ENCODE results near the gene GALNTL6.

Gene GALNTL6

GRCh38 chr4:172778583-172778982 lies 965.4 kb downstream of the GALNTL6 start:
- H3K27me3 ChIP-seq (replicated peaks in 2 of 5; ENCODE audit: control insufficient read depth in 4 of 5, insufficient read depth in 5 of 5, low read length in 4 of 5), result peaks cover 0 to 2% (median 0%) of the 10 kb centered on the region in 5 experiments
- H3K27ac ChIP-seq (ENCODE audit: insufficient read depth in 1 of 2, low read depth in 1 of 2, low read length in 2 of 2, poor library complexity in 1 of 2, severe bottlenecking in 2 of 2), result no peak overlapping the region
- ChIA-PET POLR2A (no interaction called here), CTCF (no interaction called here)
- H3K4me3 ChIP-seq (ENCODE audit: control insufficient read depth in 1 of 7, extremely low read depth in 1 of 7, insufficient read depth in 4 of 7, low read depth in 2 of 7, low read length in 6 of 7), result no peak overlapping the region
- no peaks in the 10 kb centered on the region for H3K36me3 ChIP-seq (ENCODE audit: control insufficient read depth in 4 of 4, insufficient read depth in 4 of 4, low read length in 3 of 4)
- H3K9me3 ChIP-seq (ENCODE audit: control extremely low read depth in 1 of 5, control insufficient read depth in 4 of 5, insufficient read depth in 2 of 5, low read depth in 1 of 5, low read length in 4 of 5), result no peaks in the 10 kb centered on the region
- WGBS (ENCODE audit: insufficient coverage), result 95% methylated on average over 6 of the region's 6 CpGs
- no peak for DNase-seq
- no peaks in the 10 kb centered on the region for H3K4me1 ChIP-seq (ENCODE audit: control extremely low read depth in 1 of 4, control insufficient read depth in 4 of 4, insufficient read depth in 4 of 4, low read length in 3 of 4)

GRCh38 chr4:172780566-172781081 lies 967.4 kb downstream of the GALNTL6 start:
- Histone ChIP-seq H3K36me3 (ENCODE audit: control insufficient read depth in 4 of 4, insufficient read depth in 4 of 4, low read length in 3 of 4) (no peaks in the 10 kb centered on the region), H3K4me3 (ENCODE audit: control insufficient read depth in 1 of 7, extremely low read depth in 1 of 7, insufficient read depth in 4 of 7, low read depth in 2 of 7, low read length in 6 of 7) (no peak overlapping the region), H3K27me3 (replicated peaks in 2 of 5; ENCODE audit: control insufficient read depth in 4 of 5, insufficient read depth in 5 of 5, low read length in 4 of 5) (peaks cover 0 to 2% (median 0%) of the 10 kb centered on the region in 5 experiments), H3K9me3 (ENCODE audit: control extremely low read depth in 1 of 5, control insufficient read depth in 4 of 5, insufficient read depth in 2 of 5, low read depth in 1 of 5, low read length in 4 of 5) (no peaks in the 10 kb centered on the region), H3K27ac (ENCODE audit: insufficient read depth in 1 of 2, low read depth in 1 of 2, low read length in 2 of 2, poor library complexity in 1 of 2, severe bottlenecking in 2 of 2) (no peak overlapping the region), H3K4me1 (ENCODE audit: control extremely low read depth in 1 of 4, control insufficient read depth in 4 of 4, insufficient read depth in 4 of 4, low read length in 3 of 4) (peaks cover 0 to 2% (median under 1%) of the 10 kb centered on the region in 4 experiments)
- 100% methylated on average over 1 of the region's 3 CpGs for WGBS (ENCODE audit: insufficient coverage)
- CTCF ChIA-PET, result interaction anchor here (1.2 kb wide), 1 partner anchor 16 kb away, joined by 3 read pairs; no protein-coding TSS in a partner anchor
- DNase-seq, result no peak
- POLR2A ChIA-PET, result no interaction called here

GRCh38 chr4:172785613-172786012 lies 972.4 kb downstream of the GALNTL6 start:
- H3K4me1 ChIP-seq (ENCODE audit: control extremely low read depth in 1 of 4, control insufficient read depth in 4 of 4, insufficient read depth in 4 of 4, low read length in 3 of 4), result peaks cover 8 to 22% (median 18%) of the 10 kb centered on the region in 4 experiments
- POLR2A ChIA-PET, result interaction anchor here (0.7 kb wide), 1 partner anchor 22 kb away, joined by 4 read pairs; no protein-coding TSS in a partner anchor
- WGBS (ENCODE audit: insufficient coverage), result no CpG with 5 or more reads among the region's 1 CpG

GRCh38 chr4:172786039-172786792 lies 973.0 kb downstream of the GALNTL6 start:
- DNase-seq, result peak; percentile 49 to 85 (median 83)
- Histone ChIP-seq H3K9me3 (ENCODE audit: control extremely low read depth in 1 of 5, control insufficient read depth in 4 of 5, insufficient read depth in 2 of 5, low read depth in 1 of 5, low read length in 4 of 5) (no peaks in the 10 kb centered on the region), H3K4me1 (ENCODE audit: control extremely low read depth in 1 of 4, control insufficient read depth in 4 of 4, insufficient read depth in 4 of 4, low read length in 3 of 4) (peaks cover 8 to 22% (median 18%) of the 10 kb centered on the region in 4 experiments), H3K27me3 (replicated peaks in 2 of 5; ENCODE audit: control insufficient read depth in 4 of 5, insufficient read depth in 5 of 5, low read length in 4 of 5) (no peaks in the 10 kb centered on the region), H3K36me3 (ENCODE audit: control insufficient read depth in 4 of 4, insufficient read depth in 4 of 4, low read length in 3 of 4) (no peaks in the 10 kb centered on the region), H3K27ac (ENCODE audit: insufficient read depth in 1 of 2, low read depth in 1 of 2, low read length in 2 of 2, poor library complexity in 1 of 2, severe bottlenecking in 2 of 2) (no peak overlapping the region), H3K4me3 (ENCODE audit: control insufficient read depth in 1 of 7, extremely low read depth in 1 of 7, insufficient read depth in 4 of 7, low read depth in 2 of 7, low read length in 6 of 7) (peak overlapping the region in 2 of 7 experiments; percentile 15 to 21)
- ChIA-PET CTCF (no interaction called here), POLR2A (interaction anchor here (0.7 kb wide), 1 partner anchor 22 kb away, joined by 4 read pairs; no protein-coding TSS in a partner anchor)
- WGBS (ENCODE audit: insufficient coverage), result no CpG with 5 or more reads among the region's 4 CpGs

More at GRCh38 chr4:172785613-172786012, 972.4 kb downstream of the GALNTL6 start:
- H3K36me3 ChIP-seq (ENCODE audit: control insufficient read depth in 4 of 4, insufficient read depth in 4 of 4, low read length in 3 of 4), result no peaks in the 10 kb centered on the region
- H3K4me3 ChIP-seq (ENCODE audit: control insufficient read depth in 1 of 7, extremely low read depth in 1 of 7, insufficient read depth in 4 of 7, low read depth in 2 of 7, low read length in 6 of 7), result peak overlapping the region in 2 of 7 experiments; percentile 15 to 21
- no peaks in the 10 kb centered on the region for H3K9me3 ChIP-seq (ENCODE audit: control extremely low read depth in 1 of 5, control insufficient read depth in 4 of 5, insufficient read depth in 2 of 5, low read depth in 1 of 5, low read length in 4 of 5)
- peak in 2 of 3 donors; percentile 3 to 4 for DNase-seq
- peaks cover 0 to 2% (median 0%) of the 10 kb centered on the region in 5 experiments for H3K27me3 ChIP-seq (replicated peaks in 2 of 5; ENCODE audit: control insufficient read depth in 4 of 5, insufficient read depth in 5 of 5, low read length in 4 of 5)
- no peak overlapping the region for H3K27ac ChIP-seq (ENCODE audit: insufficient read depth in 1 of 2, low read depth in 1 of 2, low read length in 2 of 2, poor library complexity in 1 of 2, severe bottlenecking in 2 of 2)
- CTCF ChIA-PET, result no interaction called here

GRCh38 chr4:172787111-172787510 lies 973.9 kb downstream of the GALNTL6 start:
- H3K36me3 ChIP-seq (ENCODE audit: control insufficient read depth in 4 of 4, insufficient read depth in 4 of 4, low read length in 3 of 4), result no peaks in the 10 kb centered on the region
- 17% methylated on average over 3 of the region's 3 CpGs for WGBS (ENCODE audit: insufficient coverage)
- peaks cover 8 to 22% (median 18%) of the 10 kb centered on the region in 4 experiments for H3K4me1 ChIP-seq (ENCODE audit: control extremely low read depth in 1 of 4, control insufficient read depth in 4 of 4, insufficient read depth in 4 of 4, low read length in 3 of 4)
- no peak overlapping the region for H3K4me3 ChIP-seq (ENCODE audit: control insufficient read depth in 1 of 7, extremely low read depth in 1 of 7, insufficient read depth in 4 of 7, low read depth in 2 of 7, low read length in 6 of 7)
- no peaks in the 10 kb centered on the region for H3K27me3 ChIP-seq (replicated peaks in 2 of 5; ENCODE audit: control insufficient read depth in 4 of 5, insufficient read depth in 5 of 5, low read length in 4 of 5)
- peak; percentile 11 to 73 (median 63) for DNase-seq
- no peaks in the 10 kb centered on the region for H3K9me3 ChIP-seq (ENCODE audit: control extremely low read depth in 1 of 5, control insufficient read depth in 4 of 5, insufficient read depth in 2 of 5, low read depth in 1 of 5, low read length in 4 of 5)
- no peak overlapping the region for H3K27ac ChIP-seq (ENCODE audit: insufficient read depth in 1 of 2, low read depth in 1 of 2, low read length in 2 of 2, poor library complexity in 1 of 2, severe bottlenecking in 2 of 2)
- CTCF ChIA-PET, result no interaction called here
- POLR2A ChIA-PET, result no interaction called here

GRCh38 chr4:172791841-172792240 lies 978.6 kb downstream of the GALNTL6 start:
- POLR2A ChIA-PET, result no interaction called here
- H3K4me1 ChIP-seq (ENCODE audit: control extremely low read depth in 1 of 4, control insufficient read depth in 4 of 4, insufficient read depth in 4 of 4, low read length in 3 of 4), result peaks cover 7 to 9% (median 7%) of the 10 kb centered on the region in 4 experiments
- no peaks in the 10 kb centered on the region for H3K9me3 ChIP-seq (ENCODE audit: control extremely low read depth in 1 of 5, control insufficient read depth in 4 of 5, insufficient read depth in 2 of 5, low read depth in 1 of 5, low read length in 4 of 5)
- H3K27me3 ChIP-seq (replicated peaks in 2 of 5; ENCODE audit: control insufficient read depth in 4 of 5, insufficient read depth in 5 of 5, low read length in 4 of 5), result peaks cover 0 to 2% (median 0%) of the 10 kb centered on the region in 5 experiments
- no peaks in the 10 kb centered on the region for H3K36me3 ChIP-seq (ENCODE audit: control insufficient read depth in 4 of 4, insufficient read depth in 4 of 4, low read length in 3 of 4)
- no CpG with 5 or more reads among the region's 4 CpGs for WGBS (ENCODE audit: insufficient coverage)
- CTCF ChIA-PET, result no interaction called here
- H3K4me3 ChIP-seq (ENCODE audit: control insufficient read depth in 1 of 7, extremely low read depth in 1 of 7, insufficient read depth in 4 of 7, low read depth in 2 of 7, low read length in 6 of 7), result no peak overlapping the region
- H3K27ac ChIP-seq (ENCODE audit: insufficient read depth in 1 of 2, low read depth in 1 of 2, low read length in 2 of 2, poor library complexity in 1 of 2, severe bottlenecking in 2 of 2), result no peak overlapping the region
- no peak for DNase-seq

All from common myeloid progenitor, CD34-positive (primary cell).